ENCODE measurements around the gene LRCH3. TPM values are rescaled to one million over a fixed set of nuclear protein-coding genes. Genes with fewer than 3 reads are reported as not detected.

The LRCH3 gene
- 10 to 100 TPM in 1 of 2 donors, 1 to 10 TPM in 1; 7.0 to 13.1 TPM for polyA plus RNA-seq

DNA sequence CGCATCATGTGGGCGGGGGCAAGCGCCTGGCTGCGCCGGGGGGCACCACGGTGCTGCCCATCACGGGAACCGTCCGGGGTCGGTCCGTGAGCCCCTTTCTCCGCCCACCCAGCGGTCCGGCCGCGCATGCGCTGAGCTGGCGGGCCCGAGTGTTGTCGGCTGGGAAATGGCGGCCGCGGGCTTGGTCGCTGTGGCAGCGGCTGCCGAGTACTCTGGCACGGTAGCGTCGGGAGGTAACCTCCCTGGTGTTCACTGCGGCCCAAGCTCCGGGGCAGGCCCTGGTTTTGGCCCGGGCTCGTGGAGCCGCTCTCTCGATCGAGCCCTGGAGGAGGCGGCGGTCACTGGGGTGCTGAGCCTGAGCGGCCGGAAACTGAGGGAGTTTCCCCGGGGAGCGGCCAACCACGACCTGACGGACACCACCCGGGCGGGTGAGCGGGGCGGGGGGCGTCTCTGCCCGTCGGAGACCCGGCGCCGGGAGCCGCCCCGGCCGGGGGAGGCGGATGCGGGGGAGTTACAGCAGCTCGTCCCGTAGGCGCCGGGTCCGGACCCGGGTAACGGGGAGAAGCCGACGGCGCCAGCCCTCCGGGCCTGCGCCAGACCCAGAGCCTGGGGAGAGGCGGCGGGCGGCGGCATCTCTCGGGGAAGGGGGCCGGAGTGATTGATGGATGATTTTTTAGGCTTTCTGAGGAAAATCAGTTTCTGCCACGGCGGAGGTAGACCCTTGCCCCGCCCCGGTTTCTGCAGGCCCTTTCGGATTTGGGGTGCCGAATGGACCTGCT, at the start of gene LRCH3:
Gene LRCH3, plus strand, starts transcription at position 142 of the 779 bp plus-strand sequence. Its CDS starts 25 bp downstream, at position 167.
- Histone ChIP-seq H3K27me3 (ENCODE audit: control insufficient read depth in 1 of 2, insufficient read depth in 2 of 2, low read length in 2 of 2) (no peaks in the 10 kb centered on the region), H3K9me3 (ENCODE audit: control insufficient read depth in 2 of 2, insufficient read depth in 1 of 2, low read depth in 1 of 2, low read length in 1 of 2) (no peaks in the 10 kb centered on the region), H3K27ac (ENCODE audit: low read depth in 2 of 2, low read length in 1 of 2) (peak within 1 kb of the TSS; percentile 97 to 98), H3K4me1 (ENCODE audit: control insufficient read depth in 2 of 2, insufficient read depth in 2 of 2, low read length in 1 of 2) (no peaks in the 10 kb centered on the region), H3K4me3 (ENCODE audit: low read depth in 1 of 2, low read length in 2 of 2) (peak within 1 kb of the TSS; percentile 73 to 94), H3K36me3 (ENCODE audit: control insufficient read depth in 2 of 2, insufficient read depth in 2 of 2, low read length in 1 of 2) (no peaks in the 10 kb centered on the region)
- 0 to 1% methylated on average over 67 to 83 of the region's 83 CpGs for WGBS, 2 donors

- 86 to 87% methylated on average over 3 of the region's 3 CpGs for WGBS, 2 donors
- Histone ChIP-seq H3K4me1 (ENCODE audit: control insufficient read depth in 2 of 2, insufficient read depth in 2 of 2, low read length in 1 of 2) (no peaks in the 10 kb centered on the region), H3K27ac (ENCODE audit: low read depth in 2 of 2, low read length in 1 of 2) (no peak overlapping the region), H3K27me3 (ENCODE audit: control insufficient read depth in 1 of 2, insufficient read depth in 2 of 2, low read length in 2 of 2) (no peaks in the 10 kb centered on the region), H3K9me3 (ENCODE audit: control insufficient read depth in 2 of 2, insufficient read depth in 1 of 2, low read depth in 1 of 2, low read length in 1 of 2) (no peaks in the 10 kb centered on the region), H3K4me3 (ENCODE audit: low read depth in 1 of 2, low read length in 2 of 2) (no peak overlapping the region), H3K36me3 (ENCODE audit: control insufficient read depth in 2 of 2, insufficient read depth in 2 of 2, low read length in 1 of 2) (no peaks in the 10 kb centered on the region)
Observed at GRCh38 chr3:197742787-197743186, 48.3 kb upstream of the LRCH3 start.

DNA sequence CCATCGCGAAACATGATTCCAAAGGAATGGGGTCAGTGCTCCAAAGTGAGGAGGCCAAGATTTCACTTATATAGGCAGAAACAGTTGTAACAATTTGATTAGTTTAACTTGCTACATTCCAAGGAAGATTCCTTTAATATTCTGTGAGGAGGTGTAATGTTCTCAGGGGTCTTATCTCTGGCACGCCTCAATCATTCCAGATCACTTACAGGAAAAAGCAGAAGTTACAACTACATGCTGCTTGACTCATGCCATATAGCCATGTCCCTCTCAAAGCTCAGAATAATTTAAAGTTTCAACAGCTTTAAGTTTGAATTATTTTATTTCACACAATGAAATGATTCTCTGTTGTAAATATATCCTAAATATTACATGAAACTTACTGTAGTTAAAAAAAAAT, 44.8 kb upstream of the LRCH3 start:
- no peak overlapping the region for H3K4me3 ChIP-seq (ENCODE audit: low read depth in 1 of 2, low read length in 2 of 2)
- no peaks in the 10 kb centered on the region for H3K27me3 ChIP-seq (ENCODE audit: control insufficient read depth in 1 of 2, insufficient read depth in 2 of 2, low read length in 2 of 2)
- H3K9me3 ChIP-seq (ENCODE audit: control insufficient read depth in 2 of 2, insufficient read depth in 1 of 2, low read depth in 1 of 2, low read length in 1 of 2), result peaks cover 0 to 2% of the 10 kb centered on the region in 2 donors
- no peaks in the 10 kb centered on the region for H3K36me3 ChIP-seq (ENCODE audit: control insufficient read depth in 2 of 2, insufficient read depth in 2 of 2, low read length in 1 of 2)
- 85 to 92% methylated on average over 3 of the region's 3 CpGs for WGBS, 2 donors
- H3K27ac ChIP-seq (ENCODE audit: low read depth in 2 of 2, low read length in 1 of 2), result no peak overlapping the region
- no peaks in the 10 kb centered on the region for H3K4me1 ChIP-seq (ENCODE audit: control insufficient read depth in 2 of 2, insufficient read depth in 2 of 2, low read length in 1 of 2)

GRCh38 chr3:197746801-197747237, 44.2 kb upstream of the LRCH3 start:
- Histone ChIP-seq H3K4me1 (ENCODE audit: control insufficient read depth in 2 of 2, insufficient read depth in 2 of 2, low read length in 1 of 2) (no peaks in the 10 kb centered on the region), H3K36me3 (ENCODE audit: control insufficient read depth in 2 of 2, insufficient read depth in 2 of 2, low read length in 1 of 2) (no peaks in the 10 kb centered on the region), H3K27me3 (ENCODE audit: control insufficient read depth in 1 of 2, insufficient read depth in 2 of 2, low read length in 2 of 2) (no peaks in the 10 kb centered on the region), H3K9me3 (ENCODE audit: control insufficient read depth in 2 of 2, insufficient read depth in 1 of 2, low read depth in 1 of 2, low read length in 1 of 2) (peaks cover 0 to 2% of the 10 kb centered on the region in 2 donors), H3K4me3 (ENCODE audit: low read depth in 1 of 2, low read length in 2 of 2) (no peak overlapping the region), H3K27ac (ENCODE audit: low read depth in 2 of 2, low read length in 1 of 2) (no peak overlapping the region)
- WGBS, 2 donors, result 69 to 74% methylated on average over 4 of the region's 4 CpGs

GRCh38 chr3:197748597-197749314, 42.3 kb upstream of the LRCH3 start:
- Histone ChIP-seq H3K4me3 (ENCODE audit: low read depth in 1 of 2, low read length in 2 of 2) (peak overlapping the region; percentile 88 to 93), H3K27ac (ENCODE audit: low read depth in 2 of 2, low read length in 1 of 2) (peak overlapping the region; percentile 95 to 98), H3K36me3 (ENCODE audit: control insufficient read depth in 2 of 2, insufficient read depth in 2 of 2, low read length in 1 of 2) (no peaks in the 10 kb centered on the region), H3K4me1 (ENCODE audit: control insufficient read depth in 2 of 2, insufficient read depth in 2 of 2, low read length in 1 of 2) (no peaks in the 10 kb centered on the region), H3K9me3 (ENCODE audit: control insufficient read depth in 2 of 2, insufficient read depth in 1 of 2, low read depth in 1 of 2, low read length in 1 of 2) (peaks cover 0 to 2% of the 10 kb centered on the region in 2 donors), H3K27me3 (ENCODE audit: control insufficient read depth in 1 of 2, insufficient read depth in 2 of 2, low read length in 2 of 2) (no peaks in the 10 kb centered on the region)
- 24 to 26% methylated on average over 12 of the region's 12 CpGs for WGBS, 2 donors

DNA sequence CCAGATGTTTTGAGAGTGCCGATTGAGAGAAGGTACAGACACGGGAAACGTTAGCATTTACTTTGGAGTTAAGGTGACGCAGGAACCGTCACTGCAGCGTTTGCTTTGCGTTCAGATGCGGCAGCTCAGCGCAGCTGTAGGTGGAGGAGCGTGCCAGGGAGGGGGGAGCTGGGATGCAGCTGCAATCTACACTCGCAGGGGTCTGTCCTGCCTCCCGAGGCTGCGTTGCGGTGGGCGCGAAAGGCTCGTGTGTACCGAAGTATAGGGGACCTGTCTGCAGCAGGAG, 41.8 kb upstream of the LRCH3 start:
- H3K4me1 ChIP-seq (ENCODE audit: control insufficient read depth in 2 of 2, insufficient read depth in 2 of 2, low read length in 1 of 2), result no peaks in the 10 kb centered on the region
- peak overlapping the region; percentile 95 to 98 for H3K27ac ChIP-seq (ENCODE audit: low read depth in 2 of 2, low read length in 1 of 2)
- H3K27me3 ChIP-seq (ENCODE audit: control insufficient read depth in 1 of 2, insufficient read depth in 2 of 2, low read length in 2 of 2), result no peaks in the 10 kb centered on the region
- H3K4me3 ChIP-seq (ENCODE audit: low read depth in 1 of 2, low read length in 2 of 2), result peak overlapping the region; percentile 88 to 93
- 0 to 1% methylated on average over 18 of the region's 18 CpGs for WGBS, 2 donors
- peaks cover 0 to 2% of the 10 kb centered on the region in 2 donors for H3K9me3 ChIP-seq (ENCODE audit: control insufficient read depth in 2 of 2, insufficient read depth in 1 of 2, low read depth in 1 of 2, low read length in 1 of 2)
- no peaks in the 10 kb centered on the region for H3K36me3 ChIP-seq (ENCODE audit: control insufficient read depth in 2 of 2, insufficient read depth in 2 of 2, low read length in 1 of 2)

DNA sequence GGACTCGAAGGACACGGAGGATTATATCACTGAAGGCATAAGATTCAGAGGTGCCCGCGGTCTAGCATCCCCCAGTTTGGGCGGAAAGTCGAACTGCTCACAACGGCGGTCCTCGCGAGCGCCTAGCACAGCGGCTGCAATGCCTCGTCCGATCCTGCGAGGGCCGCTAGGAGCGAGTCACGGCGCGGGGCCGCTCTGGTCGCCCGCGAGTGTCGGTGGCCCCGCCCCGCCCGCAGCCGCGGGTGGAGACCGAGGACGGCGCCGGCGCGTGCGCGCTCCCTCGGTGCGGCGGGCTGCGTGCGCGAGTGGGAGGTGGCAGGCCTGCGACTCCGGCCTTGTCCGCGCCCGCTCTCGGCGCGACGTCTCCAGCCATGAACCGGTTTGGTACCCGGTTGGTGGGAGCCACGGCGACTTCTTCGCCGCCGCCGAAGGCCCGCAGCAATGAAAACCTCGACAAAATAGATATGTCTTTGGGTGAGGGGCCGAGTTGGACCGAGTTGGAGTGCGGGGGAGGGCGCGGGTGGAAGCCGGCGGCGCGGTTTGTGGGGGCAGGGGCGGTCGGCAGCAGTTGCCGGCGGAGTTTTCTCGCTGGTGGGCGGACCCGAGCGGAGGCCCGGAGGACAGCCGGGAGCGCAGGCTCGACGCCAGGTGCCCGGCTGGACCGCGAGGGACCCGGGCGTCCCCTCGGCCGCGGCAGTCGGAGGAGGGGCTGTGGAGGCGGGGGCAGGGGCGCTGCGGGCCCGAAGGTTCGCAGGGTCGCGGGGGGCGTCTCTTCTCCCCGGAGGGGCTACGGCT, 41.3 kb upstream of the LRCH3 start, which contains the start of gene FYTTD1:
Gene FYTTD1, plus strand, starts transcription at position 283 of the 795 bp plus-strand sequence. Its CDS starts 89 bp downstream, at position 372.
- Histone ChIP-seq H3K36me3 (ENCODE audit: control insufficient read depth in 2 of 2, insufficient read depth in 2 of 2, low read length in 1 of 2) (no peaks in the 10 kb centered on the region), H3K9me3 (ENCODE audit: control insufficient read depth in 2 of 2, insufficient read depth in 1 of 2, low read depth in 1 of 2, low read length in 1 of 2) (peaks cover 0 to 2% of the 10 kb centered on the region in 2 donors), H3K4me1 (ENCODE audit: control insufficient read depth in 2 of 2, insufficient read depth in 2 of 2, low read length in 1 of 2) (no peaks in the 10 kb centered on the region), H3K27me3 (ENCODE audit: control insufficient read depth in 1 of 2, insufficient read depth in 2 of 2, low read length in 2 of 2) (no peaks in the 10 kb centered on the region), H3K4me3 (ENCODE audit: low read depth in 1 of 2, low read length in 2 of 2) (peak within 1 kb of the TSS; percentile 88 to 93), H3K27ac (ENCODE audit: low read depth in 2 of 2, low read length in 1 of 2) (peak within 1 kb of the TSS; percentile 95 to 98)
- WGBS, 2 donors, result 0% methylated on average over 98 to 104 of the region's 104 CpGs

DNA sequence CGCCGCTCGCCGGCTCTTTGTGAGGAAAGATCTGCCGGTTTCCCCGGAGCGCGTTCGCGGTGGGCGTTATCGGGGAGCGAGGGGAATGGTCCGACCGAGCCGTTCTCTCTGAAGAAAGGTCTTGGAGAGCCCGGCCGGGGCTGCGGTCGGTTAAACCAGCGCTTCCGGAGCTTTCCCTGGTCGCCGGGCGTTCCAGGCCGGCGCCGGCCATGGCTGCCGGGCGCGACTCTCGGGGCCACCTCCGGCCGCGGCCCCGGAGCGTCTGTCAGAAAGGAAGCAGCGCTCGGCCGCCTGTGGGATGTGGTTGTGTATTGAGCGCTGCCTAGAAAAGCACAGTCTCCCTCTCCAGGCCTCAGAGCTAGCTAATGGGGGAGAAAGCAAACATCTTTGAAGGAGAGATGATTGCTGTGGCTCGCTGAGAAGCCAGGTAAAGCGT, 40.6 kb upstream of the LRCH3 start:
- Histone ChIP-seq H3K4me1 (ENCODE audit: control insufficient read depth in 2 of 2, insufficient read depth in 2 of 2, low read length in 1 of 2) (no peaks in the 10 kb centered on the region), H3K27ac (ENCODE audit: low read depth in 2 of 2, low read length in 1 of 2) (peak overlapping the region; percentile 95 to 98), H3K4me3 (ENCODE audit: low read depth in 1 of 2, low read length in 2 of 2) (peak overlapping the region; percentile 88 to 93), H3K9me3 (ENCODE audit: control insufficient read depth in 2 of 2, insufficient read depth in 1 of 2, low read depth in 1 of 2, low read length in 1 of 2) (peaks cover 0 to 2% of the 10 kb centered on the region in 2 donors), H3K27me3 (ENCODE audit: control insufficient read depth in 1 of 2, insufficient read depth in 2 of 2, low read length in 2 of 2) (no peaks in the 10 kb centered on the region), H3K36me3 (ENCODE audit: control insufficient read depth in 2 of 2, insufficient read depth in 2 of 2, low read length in 1 of 2) (no peaks in the 10 kb centered on the region)
- 0 to 1% methylated on average over 43 of the region's 43 CpGs for WGBS, 2 donors
